Left colon (tissue), 2 donors: ENCODE data around the gene FERMT3. TPM values are rescaled to one million over a fixed set of nuclear protein-coding genes. Genes with fewer than 3 reads are reported as not detected.
"Not testable (repeated sequence)": the region's sequence is repeated elsewhere in the genome, so short reads cannot be mapped to it uniquely, and the experiment has no call there.

Source experiments
- ATAC-seq: fragments of 200-7000 bp; cut with Tn5 transposase; one replicate; pipeline ENCODE4 v1.9.1; 2020; ENCODE audit warnings: mild to moderate bottlenecking, moderate library complexity
- DNase-seq, 2 donors: peaks; one replicate each; pipeline ENCODE4 v3.0.0-alpha.2; 2020
- intact Hi-C, 2 donors: fragments of 100-400 bp; cut with DNase I in 1 of 2; cut with micrococcal nuclease in 1 of 2; formaldehyde crosslinking; loops; one replicate each; pipeline versions ENCODE4 v1.11.2 to v1.14.0; 2022; cut with DNase I, micrococcal nuclease
- long read RNA-seq: library from polyadenylated mRNA; unstranded; transcript quantifications from one replicate; pipeline ENCODE4 v2.0.0, GENCODE V29; 2021
- total RNA-seq, 2 donors: library from RNA; stranded (reverse); fragmentation: NEBNext Ultra II Directional; extraction: Animal tissue kit (Norgen Biotek cat#: 25700); gene quantifications; one replicate each; pipeline ENCODE4 v1.2.1, GENCODE V29; 2021
- donor health status: DM: no; HTN: no; CAD: no.
- donor health status: DM: yes; HTN: yes; CAD: no.

FERMT3 gene
- 10 to 100 TPM; 16.1 to 21.7 TPM for total RNA-seq
- long read RNA-seq, transcript FERMT3-202 (15 exons, 2,481 nt) = major isoform, 8 of 17 reads
- long read RNA-seq, partial matches to known transcripts = 5 of 17 reads
- long read RNA-seq, other reads (novel, unspliced or antisense) = 4 of 17 reads

DNA sequence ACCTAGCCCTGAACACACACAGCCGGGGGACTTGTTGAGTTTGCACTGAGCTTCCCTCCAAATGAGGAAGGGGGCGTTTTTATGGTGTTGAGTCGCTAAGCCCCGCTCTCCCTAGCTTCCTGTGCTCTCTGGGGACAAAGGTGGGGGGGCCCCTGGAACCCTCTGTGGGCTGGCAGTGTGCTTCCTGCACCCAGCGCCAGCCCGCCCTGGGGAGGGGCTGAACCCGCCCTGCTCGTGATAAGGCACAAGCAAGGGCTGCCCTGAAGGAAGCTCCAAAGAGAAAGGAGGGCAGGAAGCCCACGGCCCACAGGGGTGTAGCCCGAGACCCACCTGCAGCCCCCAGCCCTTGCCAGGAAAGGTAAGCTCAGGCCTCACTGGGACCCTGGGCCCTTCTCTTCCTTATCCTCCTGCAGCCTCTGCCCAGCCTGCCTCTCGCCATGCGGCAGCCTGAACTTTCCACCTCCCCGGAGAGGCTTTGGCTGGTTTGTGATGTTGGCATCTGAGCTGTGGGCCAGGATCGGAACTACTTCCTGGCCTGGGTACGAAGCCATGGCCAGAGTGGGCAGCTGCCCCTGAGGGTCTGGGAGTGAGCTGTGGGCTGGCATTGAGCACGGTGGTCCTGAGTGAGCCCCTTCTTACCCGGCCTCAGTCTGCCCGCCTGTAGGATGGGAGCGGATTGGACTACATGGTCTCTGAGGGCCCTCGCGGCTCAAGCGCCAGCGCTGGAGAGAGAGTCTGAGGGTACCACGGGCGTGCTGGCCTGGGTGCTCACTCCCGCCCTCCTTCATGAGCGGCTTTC lies at the start of gene FERMT3:
FERMT3 (plus strand) TSS at position 265 of the 799 bp plus-strand sequence. CDS start 644 bp downstream, outside the sequence.
- DNase-seq (peak; percentile 92), ATAC-seq (peak; percentile 86)
- intact Hi-C loops = loop anchor here (10.0 kb wide), 2 partner anchors 78 to 98 kb away; partner anchors contain the start of genes BAD (in 1 of the 2), CATSPERZ (in 1 of the 2), ESRRA (in 1 of the 2) and GPR137 (in 1 of the 2)

DNA sequence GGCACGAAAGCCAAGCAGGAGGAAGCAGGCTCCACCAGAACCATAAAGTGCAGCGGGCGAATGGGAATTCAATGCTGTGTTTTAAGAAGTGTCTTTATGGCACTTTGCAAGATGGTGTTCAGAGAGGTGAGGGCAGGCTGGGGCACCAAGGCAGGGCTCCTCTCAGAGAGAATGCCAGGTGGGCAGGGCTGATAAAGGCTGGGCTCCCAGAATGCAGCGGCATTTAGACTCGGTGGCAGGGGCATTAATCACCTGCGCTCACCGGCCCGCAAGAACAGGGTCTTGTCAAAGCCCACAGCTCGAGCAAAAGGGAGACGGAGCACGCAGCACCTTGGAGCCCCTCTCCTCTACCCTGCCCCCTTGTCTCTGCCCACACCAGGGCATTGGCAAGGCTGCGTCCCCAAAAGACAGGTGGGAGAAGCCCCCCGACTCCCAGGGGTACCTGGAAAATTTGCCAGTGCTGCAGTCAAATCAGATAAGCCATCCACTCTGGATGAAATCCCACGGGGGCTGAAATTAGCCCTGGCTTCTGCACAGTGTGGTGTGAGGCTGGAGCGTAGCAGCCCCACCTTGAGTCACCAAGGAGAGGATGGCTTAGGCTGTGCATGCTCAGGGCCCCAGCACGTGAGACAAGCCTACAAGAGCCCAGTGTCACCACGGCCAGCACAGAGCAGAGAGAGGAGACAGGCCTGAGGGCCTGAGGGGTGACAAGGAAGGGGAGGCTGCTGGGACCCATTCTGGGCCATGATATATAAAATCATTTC lies 48.7 kb upstream of the FERMT3 start:
- DNase-seq (no peak), ATAC-seq (no peak)
- intact Hi-C loops = loop anchor here in 1 of 2 donors (10.0 kb wide), 1 partner anchor 323 kb away; the partner anchor contains the start of gene MARK2

DNA sequence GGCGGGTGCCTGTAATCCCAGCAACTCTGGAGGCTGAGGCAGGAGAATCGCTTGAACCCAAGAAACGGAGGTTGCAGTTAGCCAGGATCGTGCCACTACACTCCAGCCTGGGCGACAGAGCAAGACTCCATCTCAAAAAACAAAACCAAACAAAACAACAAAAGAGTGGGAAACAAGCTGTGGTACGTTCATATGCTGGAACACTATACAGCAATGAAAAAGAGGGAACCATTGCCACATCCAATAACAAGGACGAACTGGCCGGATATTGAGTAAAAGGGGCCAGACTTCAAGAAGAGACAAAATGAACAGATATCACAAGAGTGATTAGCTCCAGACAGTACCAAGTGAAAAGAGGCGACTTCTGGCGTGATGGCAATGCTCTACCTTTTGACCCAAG lies 45.5 kb upstream of the FERMT3 start:
- no peak for ATAC-seq
- DNase-seq = no peak
- intact Hi-C loops = no loop called here

DNA sequence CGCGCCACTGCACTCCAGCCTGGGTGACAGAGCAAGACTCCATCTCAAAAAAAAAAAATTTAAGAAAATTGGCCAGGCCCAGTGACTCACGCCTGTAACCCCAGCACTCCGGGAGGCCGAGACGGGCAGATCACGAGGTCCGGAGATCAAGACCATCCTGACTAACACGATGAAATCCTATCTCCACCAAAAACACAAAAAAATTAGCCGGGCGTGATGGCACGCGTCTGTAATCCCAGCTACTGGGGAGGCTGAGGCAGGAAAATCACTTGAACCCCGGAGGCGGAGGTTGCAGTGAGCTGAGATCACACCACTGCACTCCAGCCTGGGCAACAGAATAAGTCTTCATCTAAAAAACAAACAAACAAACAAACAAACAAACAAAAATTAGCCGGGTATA lies 43.8 kb upstream of the FERMT3 start:
- intact Hi-C loops, ATAC-seq, DNase-seq: not testable (repeated sequence)

DNA sequence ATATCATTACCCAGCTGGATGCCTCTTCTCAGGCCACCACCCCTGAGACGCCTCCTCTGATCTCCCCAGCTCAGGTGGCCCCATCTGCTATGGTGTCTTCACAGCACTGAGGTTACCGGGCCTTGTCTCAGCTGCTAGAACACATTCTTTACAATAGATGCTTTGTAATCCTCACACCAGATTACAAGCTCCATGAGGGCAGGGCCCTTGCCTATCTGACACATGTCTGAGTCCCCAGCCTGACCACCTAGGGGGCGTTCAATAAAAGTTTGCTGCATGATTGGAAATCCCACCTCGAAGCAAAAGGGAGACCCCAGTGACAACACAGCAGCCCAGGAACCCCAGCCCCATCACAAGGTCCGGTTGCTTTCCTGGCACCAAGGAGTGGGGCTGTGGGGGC lies 42.6 kb upstream of the FERMT3 start:
- ATAC-seq (no peak), DNase-seq (no peak)
- intact Hi-C loops = no loop called here

DNA sequence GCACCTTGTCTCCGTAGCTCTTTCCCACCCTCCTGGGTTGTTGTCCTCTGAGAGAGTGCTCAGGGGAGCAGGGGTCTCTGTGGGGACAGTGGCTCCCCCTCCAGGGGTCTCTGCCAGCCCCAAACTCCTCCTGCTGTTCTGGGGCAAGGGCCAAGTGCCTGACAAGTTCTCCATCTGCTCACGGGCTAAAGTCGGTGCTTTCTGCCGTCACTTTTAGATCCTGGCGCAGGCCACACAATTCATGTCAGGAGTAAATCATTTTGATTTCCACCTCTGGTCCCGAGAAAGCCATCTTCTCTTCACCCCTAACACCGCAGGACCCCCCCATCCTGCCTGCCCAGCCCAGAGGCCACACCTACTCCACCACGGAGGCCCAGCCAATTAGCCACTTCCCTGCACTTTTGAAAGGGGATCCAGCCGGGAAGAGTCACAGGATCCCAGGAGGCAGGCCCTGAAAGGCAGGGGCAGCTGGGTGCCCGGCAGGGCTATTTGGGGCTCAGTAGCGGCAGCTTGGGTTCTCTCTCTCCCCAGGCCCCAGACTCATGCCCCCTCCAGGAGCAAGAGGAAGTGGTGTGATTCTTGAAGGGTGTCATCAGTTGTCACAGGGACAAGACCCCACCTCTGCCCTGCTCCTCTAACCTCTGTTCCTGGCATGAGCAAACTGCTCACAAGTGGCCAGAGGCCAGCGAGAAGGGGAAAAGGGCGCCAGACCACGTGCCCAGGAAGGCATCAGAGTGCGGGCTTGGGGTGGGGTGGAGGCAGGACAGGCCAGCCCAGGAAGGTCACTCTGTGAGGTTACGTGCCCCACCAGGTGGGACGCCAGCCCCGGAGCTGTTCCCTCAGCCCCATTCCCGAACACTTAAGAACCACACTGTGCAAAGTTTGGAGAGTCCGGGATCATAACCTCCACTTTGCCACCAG lies 41.9 kb upstream of the FERMT3 start:
- ATAC-seq (peak; percentile 14), DNase-seq (peak; percentile 43 to 51)
- intact Hi-C loops = no loop called here

DNA sequence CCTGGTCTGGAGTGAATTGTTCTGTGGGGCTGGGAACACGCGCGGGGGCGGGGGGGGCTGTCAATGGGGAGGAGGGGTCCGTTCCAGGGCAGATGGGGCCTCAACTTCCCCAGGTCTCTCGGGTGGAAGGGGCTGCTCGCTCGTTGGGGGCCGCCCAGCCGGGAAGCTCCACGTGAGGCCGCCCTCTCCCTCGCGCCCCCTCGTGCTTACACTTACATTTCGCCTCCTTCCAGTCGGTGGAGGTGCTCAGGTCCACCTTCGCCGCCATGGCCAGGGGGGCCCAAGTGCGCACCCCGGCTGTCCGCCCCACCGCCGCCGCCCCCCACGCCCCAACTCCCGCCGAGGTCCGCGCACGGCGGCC lies 41.1 kb upstream of the FERMT3 start:
- intact Hi-C loops = no loop called here
- peak; percentile 8 for ATAC-seq
- peak in 1 of 2 donors; percentile 56 for DNase-seq

DNA sequence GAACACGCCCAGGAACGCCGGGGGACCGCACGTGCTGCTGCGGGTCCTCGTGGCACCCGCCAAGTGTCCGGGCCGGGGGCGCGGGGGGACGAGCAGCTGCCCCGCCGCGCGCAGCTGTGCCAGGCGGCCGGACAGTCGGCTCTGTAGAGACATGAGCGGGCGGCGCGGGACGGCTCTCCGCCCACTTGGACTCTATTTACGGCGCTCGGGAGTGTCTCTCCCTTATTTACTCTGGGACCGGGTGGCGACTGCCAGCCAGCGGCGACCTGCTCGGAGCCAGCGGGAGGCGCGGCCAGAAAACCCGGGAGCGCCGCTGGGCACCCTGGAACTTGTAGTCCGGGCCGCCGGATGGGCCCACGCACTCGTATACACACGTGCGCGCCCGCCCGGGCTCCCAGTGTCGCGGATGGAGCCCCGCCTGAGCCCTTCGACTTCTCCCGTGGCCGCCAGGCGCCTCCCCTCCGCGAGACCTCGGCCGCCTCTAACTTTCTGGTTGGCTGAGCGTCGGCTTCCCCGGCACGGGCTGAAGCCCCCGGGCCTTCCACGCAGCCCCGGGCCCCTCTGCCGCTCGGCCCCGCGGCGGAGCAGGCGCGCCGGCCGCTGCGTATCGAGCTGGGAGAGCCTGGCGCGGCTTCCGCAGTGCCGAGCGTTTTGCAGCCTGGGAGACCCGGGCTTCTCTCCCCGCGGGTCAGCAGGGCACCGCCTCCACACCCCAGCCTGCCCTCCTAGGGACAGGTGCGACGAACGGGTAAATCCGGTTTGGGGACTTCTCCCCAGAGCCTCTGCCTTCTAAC lies 40.5 kb upstream of the FERMT3 start, which contains the start of gene MACROD1:
MACROD1 (minus strand) TSS at position 272 of the 794 bp plus-strand sequence; CDS start at position 153, 119 bp downstream.
- ATAC-seq = peak; percentile 89
- intact Hi-C loops = no loop called here
- peak; percentile 92 to 93 for DNase-seq

DNA sequence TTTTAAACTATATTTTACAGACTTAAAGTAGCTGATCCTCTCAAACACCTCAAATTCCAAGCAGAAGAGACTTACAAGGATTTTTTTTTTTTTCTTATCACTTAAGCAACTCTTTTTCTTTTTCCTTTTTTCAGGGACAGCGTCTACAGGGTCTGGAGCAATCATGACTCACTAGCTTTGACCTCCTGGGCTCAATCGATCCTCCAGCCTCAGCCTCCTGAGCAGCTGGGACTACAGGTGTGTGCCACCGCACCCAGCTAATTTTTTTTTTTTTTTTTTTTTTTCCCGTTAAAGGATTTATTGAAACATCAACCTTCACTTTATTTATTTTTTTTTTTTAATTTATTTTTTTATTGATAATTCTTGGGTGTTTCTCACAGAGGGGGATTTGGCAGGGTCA lies 36.1 kb upstream of the FERMT3 start:
- intact Hi-C loops = no loop called here

DNA sequence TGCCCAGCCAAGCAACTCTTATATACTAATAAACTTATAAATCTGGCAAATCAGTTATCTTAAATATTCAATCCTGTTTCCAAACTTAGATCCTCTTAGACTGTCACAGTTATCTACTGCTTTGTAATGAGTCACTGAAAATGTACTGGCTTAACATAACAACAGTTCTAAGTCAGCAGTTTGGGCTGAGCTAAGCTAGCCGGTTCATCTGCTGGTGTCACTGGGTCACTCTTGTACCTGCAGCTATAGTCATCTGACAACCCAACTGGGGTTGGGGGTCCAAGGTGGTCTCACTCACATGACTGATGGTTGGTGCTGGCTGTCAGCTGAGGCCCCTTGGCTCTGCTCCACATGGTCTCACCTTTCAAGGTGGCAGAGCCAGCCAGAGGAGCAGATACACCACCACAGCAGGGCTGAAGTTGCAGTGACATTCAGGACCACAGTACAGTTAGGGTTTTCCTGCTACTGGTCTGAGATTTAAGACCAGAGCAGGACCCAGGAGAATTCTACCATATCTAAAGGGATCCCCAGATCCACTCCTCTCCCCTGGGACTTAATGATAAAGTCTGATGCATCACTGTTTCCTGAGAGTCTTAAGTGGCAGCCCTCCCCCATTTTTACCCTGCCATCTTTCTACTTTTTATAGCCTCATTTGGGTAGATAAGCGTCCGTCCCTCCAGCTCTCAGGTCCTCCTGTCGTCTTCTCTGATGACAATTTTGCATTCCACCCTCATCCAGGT lies 32.7 kb upstream of the FERMT3 start:
- ATAC-seq = no peak
- intact Hi-C loops = no loop called here

More for the DNA sequence above, 36.1 kb upstream of the FERMT3 start:
- DNase-seq (no peak), ATAC-seq (no peak)

DNA sequence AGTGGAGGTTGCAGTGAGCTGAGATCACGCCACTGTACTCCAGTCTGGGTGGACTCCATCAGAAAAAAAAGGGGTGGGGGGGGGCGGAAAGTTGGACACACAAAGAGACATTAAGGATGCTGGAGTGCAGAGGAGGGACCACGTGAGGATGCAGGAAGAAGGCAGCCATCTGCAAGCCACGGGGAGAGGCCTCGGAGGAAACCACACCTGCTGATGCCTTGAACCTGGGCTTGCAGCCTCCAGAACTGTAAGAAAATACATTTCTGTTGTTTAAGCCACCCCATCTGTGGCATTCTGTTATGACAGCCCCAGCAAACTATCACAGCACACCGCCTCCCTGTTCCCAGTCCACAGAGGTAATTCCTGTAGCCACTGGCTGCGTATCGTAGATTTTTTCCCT lies 29.8 kb upstream of the FERMT3 start:
- ATAC-seq (no peak), DNase-seq (no peak)
- intact Hi-C loops = no loop called here

More for the DNA sequence above, 32.7 kb upstream of the FERMT3 start:
- no peak for DNase-seq

DNA sequence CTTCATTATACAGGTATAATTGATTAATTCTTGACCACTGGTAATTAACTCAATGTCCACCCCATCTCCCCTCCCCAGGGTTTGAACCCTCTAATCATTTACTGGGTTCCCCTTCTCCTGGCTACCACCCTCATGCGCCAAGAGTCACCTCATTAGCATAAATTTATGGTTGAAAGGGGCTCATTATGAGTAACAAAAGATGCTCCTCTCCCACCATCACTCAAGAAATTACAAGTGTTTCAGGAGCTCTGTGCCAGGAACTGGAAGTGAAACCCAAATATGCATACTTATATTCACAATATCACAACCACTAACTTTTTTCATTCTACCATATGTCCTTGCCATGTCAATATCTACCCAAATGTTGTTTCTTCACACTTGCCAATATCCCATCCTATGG lies 28.3 kb upstream of the FERMT3 start:
- DNase-seq = no peak
- intact Hi-C loops = no loop called here
- ATAC-seq = no peak

DNA sequence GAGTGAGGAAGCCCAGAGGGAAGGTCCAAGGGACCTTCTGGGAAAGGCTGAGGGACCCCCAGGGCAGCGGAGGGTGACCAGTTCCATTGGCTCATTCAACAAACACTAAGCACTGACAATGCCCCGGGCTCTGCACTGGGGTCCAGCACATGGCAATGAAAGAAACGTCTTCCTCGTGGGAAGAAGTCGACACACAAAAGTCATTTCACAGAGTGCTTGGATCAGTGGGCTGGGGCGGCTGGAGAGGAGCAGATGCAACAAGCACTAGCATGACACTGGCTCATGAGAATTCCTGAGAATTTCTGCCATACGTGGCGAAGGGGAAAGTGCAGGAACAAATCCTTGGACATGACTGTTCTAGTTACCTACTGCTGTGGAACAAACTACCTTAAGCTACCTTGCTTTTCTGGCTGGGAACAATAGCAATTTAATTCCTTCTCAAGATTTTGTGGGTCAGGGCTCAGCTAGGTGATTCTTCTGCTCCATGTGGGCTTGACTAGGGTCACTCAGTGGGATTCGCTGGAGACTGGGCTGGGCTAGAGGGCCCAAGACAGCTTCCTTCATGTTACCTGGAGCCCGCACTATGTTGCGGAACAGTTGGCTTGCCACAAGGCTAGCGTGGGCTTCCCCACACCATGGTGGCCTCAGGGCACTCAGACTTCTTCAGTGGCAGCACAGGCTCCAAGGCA lies 27.4 kb upstream of the FERMT3 start:
- no peak for DNase-seq
- ATAC-seq = no peak
- intact Hi-C loops = no loop called here

DNA sequence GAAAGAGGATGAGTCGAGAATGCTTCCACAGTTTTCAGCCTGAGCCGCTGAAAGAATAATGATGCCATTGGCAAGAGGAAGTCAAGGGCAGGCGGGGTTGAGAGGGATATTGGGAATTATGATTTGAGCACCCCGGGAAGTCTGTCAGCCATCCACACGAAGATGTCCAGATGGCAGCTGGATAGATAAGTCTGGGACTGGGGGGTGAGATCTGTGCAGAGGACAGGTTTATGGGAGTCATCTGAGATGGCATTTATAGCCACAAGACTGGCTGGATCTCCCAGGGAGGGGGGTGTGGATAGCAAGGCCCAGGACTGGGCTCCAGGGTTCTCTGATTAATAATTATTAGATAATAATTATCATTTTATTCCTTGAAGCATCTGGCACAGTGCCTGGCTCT lies 25.6 kb upstream of the FERMT3 start:
- intact Hi-C loops = no loop called here
- DNase-seq = no peak
- ATAC-seq = no peak

DNA sequence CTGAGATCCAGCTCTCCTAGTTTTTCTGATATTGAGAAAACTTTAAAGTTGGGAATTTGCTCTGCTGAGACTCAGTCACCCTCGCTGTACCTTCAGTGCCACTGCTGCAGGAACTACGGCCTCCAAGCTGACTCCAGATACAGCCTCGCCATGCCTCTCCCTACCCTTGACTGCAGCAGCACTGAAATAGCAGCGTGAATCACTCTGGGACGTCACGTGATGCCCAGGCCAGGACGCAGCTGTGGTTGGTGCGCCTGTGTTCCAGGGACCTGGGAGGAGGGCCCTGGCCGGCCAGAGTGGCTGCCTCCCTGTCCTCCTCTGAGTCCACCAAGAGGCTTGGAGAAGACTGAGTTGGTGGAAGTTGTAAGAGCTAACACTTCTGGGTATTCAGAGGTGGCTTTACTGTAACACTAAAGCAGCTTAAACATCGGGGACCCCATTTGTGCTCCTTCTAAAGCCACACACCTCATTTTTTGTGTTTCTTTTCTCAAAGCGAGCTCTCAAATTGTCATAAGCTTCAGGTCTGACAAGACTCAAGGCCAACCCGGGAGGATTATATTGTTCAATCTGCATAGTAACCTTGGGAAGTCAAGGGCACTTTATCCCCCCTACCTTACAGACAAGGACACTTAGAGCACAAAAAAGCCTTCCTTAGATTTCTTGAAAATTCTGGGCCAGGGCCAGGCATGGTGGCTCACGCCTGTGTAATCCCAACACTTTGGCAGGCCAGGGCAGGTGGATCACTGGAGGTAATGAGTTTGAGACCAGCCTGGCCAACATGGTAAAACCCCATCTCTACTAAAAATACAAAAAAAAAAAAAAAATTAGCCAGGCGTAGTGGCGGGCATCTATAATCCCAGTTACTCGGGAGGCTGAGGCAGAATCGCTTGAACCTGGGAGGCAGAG lies 24.8 kb upstream of the FERMT3 start:
- intact Hi-C loops = no loop called here
- DNase-seq = peak; percentile 91 to 96
- peak; percentile 60 for ATAC-seq

DNA sequence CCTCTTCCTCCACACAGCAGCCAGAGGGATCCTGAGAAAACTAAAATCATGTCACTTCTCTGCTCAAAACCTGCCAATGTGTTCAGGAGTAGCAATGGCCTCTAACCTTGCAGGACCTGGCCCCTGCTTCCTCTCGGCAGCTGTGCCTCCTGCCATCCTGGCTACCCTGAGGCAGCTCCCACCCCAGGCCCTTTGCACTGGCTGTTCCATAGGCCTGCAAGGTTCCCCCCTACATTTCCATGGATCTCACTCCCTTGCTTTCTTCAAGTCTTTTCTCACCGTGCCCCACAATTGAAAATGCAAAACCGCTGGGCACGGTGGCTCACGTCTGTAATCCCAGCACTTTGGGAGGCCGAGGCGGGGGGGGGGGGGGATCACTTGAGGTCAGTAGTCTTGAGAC lies 22.6 kb upstream of the FERMT3 start:
- intact Hi-C loops = no loop called here
- no peak for DNase-seq
- ATAC-seq = no peak
